Activated CD8-positive, alpha-beta memory T cell treated with anti-CD3 and anti-CD28 coated beads, Interleukin-2, amount 50 U/mL, for 24 hours (primary cell): Measurements from ENCODE around the gene GRK3.
A peak's percentile ranks its signal among the peaks of the same experiment; 100 is the strongest.

ENCODE experiments used
- DNase-seq: peaks from one replicate; pipeline ENCODE4 v3.0.0-alpha.2; 2020; ENCODE audit errors: extremely low read depth

GRK3 gene

DNA sequence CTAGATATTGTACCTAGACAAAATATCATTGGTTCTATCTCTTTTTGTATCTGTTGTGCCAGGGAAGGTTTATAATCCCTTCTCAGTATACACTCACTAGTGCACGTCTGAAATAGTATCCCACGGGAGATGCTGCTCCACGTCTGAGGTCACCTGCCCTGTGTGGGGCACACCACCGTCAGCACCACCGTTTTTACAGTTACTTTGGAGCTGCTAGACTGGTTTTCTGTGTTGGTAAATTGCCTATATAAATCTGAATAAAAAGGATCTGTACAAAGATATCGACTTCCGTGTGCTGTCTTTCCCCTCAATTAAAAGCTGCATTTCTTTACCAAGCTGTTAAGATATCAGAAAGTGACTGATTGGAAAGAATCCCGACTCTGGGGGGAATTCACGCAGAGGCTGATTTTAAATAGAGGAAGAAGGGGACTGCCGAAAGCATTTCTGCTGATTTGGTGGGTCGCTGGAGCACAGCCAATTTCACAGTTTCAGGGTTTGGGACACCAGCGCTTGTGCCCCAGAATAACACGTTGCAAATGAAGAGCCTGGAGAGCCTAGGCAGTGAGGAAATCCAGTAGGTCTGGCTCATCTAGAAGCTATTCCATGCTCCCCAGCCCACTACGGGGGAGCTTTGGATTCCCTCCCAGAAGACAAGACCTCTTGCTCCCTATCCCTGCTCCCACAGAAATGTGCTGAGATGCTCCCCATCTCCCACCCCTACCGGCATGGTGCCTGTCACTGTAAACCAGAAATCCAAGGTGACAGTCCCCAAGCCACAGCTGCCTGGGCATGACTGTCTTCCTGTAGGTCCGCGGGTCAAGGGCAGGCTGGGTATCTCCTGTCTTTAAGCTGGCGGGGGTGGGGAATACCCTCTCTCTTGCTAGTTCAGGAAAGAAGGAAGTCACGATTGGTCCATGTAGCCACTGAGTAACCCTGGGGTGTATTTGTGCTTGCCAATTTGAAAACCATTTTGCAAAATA is 164.8 kb downstream of the GRK3 start:
- no peak for DNase-seq

DNA sequence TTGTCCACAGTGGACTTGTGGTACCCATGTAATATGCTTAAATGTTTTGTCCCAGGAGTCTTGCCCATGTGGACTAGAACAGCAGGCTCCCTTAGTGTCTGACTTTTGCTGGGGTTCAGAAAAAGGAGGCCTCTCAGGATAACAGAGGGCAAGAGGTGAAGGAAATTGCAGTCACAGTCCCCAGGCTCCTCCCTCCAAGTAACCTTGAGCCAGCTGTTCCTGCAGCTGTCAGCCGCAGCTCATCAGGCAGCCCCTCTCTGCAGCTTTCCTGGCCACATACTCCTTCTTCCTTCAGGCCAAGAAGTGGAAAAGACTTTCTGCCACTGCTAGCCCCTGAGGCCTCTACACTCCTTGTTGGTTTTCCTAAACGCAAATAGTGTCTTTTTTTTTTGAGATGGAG is 171.2 kb downstream of the GRK3 start:
- no peak for DNase-seq

DNA sequence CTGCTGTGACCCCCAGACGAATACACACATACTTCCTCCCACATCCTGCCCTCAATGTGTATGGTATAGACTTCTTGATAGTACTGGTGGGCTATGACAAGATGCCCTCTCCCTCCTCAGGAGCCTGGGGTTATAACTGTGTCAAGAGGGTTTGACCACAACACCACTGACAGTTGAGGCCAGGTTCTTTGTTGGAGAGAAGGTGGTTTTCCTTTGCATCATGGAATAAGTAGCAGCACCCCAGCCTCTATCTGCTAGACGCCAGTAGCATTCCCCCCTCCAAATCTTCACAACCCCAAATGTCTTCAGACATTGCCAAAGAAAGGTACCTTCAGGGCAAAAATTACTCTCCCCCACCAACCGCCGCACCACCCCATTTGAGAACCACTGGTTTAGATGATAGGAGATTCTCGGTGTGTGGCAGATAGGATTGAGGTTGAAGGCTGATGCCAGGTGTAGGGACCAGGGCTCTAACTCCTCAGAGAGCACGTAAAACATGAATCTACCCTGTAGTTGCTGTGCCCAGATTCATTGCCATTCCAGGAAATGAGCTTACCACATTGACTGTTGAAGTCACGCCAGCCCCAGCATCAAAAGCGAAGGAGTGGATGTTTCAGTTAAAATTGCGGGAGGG is 172.0 kb downstream of the GRK3 start:
- DNase-seq, result no peak

DNA sequence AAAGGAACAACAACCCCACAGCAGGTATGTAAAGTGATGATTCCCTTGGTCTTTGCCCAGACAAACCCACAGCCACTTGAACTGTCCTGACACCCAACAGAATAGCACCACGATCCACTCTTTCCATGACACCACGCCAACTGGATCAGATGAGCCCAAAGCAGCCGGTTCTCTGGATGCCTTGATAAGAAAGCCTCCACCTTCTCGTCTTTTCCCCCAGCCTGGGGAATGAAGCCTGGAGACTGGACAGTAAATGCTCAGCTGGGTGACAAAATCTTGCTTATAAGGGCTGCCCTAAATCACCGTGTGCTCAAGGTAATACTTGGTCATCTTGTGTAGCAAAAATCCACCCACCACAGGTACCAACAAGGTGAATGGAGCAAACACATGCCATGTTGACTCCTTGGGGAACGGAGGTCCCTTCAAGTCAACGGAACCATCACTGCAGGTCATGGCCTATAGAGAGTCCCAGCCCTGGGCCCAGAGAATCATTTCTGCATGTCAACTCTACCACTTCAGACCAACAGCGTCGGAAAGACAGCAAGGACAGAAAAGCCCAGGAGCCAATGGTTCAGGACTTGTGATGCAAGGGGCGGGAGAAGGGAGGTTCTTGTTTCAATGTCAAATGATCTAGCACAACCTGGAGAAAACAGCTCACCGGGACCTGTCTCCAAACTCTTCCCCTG is 175.3 kb downstream of the GRK3 start:
- DNase-seq, result no peak

DNA sequence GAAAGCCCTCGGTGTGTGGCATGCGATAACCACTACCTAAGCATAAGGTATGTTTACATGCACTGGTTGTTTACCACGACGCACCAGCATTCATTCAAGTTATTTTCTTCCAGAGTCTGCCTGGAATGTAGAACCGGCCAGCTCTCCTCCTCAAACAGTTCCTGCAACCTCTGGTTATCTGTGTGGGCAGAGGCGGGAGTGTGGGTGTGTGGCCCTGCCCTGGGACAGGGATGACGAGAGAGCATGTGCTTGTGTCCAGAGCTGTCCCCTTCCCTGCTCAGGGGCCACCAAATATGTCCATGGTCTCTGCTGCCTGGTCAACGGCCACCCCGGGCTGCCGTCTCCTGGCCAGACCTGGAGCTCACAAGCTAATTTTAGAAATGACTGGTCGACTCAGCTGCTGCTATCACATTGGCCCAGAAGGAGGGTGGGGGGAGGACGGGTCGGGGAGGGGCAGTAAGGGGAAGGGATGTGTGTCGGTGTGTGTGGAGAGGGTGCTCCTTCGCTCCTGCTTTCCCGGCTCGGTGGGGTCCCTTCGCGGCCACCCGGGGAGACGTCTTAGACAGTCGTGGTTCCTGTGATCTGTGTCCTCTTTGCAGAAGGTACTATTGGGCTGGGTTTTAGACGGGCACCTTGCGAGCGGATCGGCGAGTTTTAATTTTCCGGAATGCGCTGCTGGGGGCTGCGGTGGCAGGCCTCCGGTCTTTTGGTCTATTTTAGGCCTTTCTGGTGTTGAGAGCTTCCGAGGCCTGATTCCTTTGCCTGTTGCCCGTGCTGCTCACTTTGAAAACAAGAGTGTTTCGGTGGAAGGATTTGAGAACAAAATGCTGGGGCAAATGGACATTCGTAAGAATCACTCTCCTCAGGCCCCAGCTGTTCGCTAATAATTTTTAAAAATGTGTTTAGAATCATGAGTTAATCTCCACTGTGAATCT is 177.5 kb downstream of the GRK3 start, which contains the start of gene MYO18B:
Gene MYO18B (plus strand): TSS at position 497 of the 935 bp plus-strand sequence. CDS start 18,905 bp downstream, outside the sequence.
- DNase-seq, result no peak

DNA sequence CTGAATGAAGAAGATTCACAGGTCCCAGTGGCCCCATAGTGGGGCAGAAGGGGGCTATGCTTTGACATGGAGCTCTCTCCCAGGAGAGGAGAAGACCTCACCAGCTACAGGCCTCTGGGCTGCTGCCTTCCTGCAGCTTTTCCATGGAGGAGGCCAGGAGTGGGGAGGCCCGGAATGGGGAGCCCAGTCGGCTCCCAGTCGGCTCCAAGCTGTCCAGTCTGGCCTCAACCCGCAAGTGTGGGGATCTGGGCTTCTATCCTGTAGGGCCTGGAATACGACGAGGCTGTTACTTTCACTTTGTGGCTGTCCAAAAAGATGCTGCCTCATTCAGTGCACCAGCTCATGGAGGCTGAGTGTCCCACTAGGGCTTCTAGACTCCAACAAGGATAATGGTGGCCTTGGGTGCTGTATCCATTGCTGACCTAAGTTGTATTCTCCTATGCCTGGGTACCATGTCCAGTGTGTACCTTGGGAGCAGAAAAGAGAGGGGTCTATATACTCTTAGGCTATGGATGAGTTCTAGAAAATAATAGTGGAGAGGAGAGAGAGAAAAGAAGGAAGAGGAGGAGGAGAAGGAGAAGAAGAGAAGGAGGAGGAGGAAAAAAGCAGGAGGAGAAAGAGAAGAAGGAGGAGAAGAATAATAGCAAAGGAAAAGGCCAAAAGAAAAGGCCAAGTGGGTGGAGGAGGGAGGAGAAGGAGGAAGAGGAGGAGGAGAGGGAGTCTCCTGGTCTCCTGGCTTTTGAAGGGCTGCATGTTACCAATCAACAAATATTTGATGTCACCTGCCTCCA is 178.6 kb downstream of the GRK3 start:
- no peak for DNase-seq

DNA sequence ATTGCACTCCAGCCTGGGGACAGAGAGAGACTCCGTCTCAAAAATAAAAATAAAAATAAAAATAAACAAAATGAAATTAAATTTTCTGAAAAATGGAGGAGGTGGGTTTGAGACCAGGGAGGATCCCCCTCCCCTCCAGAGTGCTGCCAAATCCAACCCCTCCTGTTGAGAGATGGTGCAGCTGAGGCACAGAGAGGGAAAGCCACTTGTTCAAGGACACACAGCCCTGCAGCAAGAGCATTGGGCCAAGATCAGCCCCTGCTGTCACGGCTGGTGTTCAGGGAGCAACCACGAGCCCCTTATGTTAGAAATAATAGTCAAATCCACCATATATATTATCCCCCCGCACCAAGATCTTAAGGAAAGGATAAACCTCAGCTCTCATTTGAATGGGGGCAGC is 180.2 kb downstream of the GRK3 start:
- no peak for DNase-seq

DNA sequence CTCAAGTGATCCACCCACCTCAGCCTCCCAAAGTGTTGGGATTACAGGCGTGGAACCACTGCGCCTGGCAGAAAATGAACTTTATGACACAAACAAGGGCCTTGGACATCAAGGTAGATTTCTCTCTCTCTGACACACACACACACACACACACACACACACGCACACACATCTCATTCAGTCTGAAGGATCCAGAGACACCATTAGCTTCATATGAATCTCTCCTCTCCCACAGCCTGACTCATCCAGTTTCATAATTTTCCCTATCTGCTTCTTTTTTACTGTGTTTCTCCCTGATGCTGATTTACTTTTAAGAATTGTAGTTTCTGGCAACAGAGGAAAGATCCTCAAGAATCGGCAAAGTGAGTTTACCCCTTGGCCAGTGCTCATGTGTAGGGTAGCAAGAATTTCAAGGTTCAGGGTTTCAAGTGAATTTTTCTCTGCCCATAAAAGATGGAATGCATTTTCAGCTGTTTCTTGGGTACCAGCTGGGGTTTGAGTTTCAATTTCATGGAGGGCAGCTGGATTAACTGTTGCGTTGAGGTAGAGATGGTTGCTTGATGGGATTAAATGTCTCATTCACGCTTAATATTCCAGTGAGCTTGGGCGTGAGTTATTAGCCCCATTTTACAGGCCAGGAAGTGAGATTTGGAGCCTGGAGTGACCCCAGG is 181.0 kb downstream of the GRK3 start:
- no peak for DNase-seq

DNA sequence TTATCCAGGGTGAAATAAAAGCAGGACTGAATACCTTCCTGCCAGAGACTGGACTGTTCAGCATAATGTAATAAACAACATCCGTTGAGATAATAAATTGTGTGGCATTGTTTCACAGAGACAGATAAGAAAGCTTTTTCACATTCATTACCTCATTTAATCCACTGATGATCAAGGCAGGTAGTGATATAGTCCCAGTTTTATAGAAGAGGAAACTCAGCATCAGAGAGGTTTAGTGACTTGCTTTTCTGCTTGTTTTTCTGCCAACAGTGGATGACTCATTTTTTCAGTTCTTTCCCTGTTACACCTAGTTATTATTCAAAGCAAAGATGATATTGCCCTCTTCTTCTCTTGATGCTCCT is 181.5 kb downstream of the GRK3 start:
- no peak for DNase-seq

DNA sequence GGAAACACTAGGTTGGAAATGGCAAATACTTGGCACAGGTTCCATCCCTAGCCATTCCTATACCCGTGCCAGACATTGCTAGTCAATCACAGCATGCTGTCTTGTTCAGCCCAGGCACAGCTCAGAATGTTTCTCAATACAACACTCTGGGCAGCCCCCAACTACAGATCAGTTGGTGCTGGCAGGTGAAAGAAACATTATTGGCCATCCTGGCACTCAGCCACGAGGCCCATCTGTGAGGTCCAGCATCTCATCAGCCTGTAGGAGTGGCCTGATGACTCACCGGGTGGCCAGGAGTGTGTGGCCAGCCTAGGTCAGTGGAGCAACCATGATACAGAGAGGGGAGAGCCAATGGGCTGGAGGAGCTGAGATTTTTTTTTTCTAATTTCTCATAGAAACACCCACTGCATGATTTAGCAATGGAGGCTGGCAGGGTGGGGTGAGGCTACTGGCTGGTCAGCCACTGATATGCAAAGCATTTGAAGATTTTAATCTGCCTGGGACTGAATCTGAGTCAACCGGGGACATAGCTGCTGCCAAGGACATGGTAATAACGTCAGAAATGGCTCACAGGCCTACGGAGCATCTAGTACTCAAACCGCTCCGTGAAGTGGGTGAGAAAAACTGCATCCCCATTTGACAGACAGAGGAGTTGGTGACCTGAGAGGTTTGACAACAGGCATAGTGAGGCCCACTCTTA is 182.9 kb downstream of the GRK3 start:
- no peak for DNase-seq

DNA sequence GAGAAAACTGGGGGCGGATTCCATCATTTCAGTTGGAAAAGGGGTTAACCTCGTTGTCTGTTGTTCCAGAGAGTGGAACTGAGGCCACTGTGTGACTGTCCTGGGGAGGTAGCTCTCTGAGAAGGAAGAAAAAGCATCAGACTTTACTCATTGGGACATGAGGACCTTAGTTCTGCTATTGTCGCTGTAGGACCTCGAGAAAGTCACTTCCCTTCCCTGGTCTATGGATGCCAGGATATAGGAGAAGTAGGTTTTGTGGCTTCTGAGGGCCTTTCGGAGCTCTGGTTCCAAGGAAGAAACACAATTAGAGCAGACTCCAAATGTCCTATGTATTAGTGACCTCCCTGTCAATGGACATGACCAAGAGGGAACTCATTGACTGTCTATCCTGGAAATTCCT is 183.7 kb downstream of the GRK3 start:
- no peak for DNase-seq

DNA sequence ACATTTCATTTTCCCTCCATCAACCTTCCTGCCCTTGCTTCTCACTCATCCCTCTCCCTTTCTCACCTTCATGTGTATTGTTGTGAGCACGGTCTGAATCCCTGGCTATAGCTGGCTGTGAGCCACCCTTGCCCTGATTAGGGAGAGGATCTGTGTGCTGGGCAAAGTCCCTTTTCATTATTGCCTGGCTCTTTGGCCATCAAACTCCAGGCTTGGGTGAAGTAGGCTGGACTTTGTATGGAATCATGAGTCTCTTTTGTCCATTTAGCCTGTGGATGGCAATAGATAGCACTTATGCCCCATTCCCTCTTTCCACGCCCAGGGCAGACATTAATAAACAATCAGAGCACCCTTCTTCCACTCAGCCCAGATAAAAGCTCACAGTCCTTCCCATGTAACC is 184.2 kb downstream of the GRK3 start:
- DNase-seq, result no peak

DNA sequence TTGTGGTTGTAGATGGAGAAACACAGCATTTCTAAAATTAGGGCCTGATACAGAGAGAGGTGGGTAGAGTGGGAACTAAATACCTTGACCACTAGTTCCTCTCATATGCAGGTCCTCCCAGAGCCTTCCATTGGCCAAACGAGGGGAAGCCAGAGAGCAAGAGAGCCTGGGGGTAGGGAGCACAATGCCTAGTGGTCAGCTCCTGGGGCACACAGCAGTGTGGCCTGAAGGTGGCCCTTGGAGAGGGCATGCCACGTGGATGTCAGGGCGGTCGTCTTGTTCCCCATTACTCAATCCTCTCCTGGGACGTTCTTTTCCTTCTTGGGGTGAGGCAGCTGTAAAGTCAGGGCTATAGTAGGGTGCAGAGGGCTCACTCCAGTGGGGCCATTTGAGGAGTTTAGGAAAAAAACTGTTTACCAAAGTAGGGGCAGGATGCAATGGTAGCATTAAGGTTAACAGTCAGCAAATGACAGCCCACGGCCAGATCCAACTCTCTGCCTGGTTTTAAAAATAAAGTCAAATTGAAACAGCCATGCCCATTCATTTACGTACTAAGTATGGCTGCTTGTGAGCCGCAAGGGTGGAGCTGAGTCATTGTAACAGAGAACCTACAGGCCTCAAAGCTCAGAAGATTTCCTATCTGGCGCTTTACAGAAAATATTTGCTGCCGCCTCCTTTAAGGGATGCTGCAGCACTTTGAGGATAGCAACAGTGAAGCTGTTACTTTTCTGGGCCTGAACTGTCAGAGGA is 185.1 kb downstream of the GRK3 start:
- DNase-seq, result peak; percentile 8

DNA sequence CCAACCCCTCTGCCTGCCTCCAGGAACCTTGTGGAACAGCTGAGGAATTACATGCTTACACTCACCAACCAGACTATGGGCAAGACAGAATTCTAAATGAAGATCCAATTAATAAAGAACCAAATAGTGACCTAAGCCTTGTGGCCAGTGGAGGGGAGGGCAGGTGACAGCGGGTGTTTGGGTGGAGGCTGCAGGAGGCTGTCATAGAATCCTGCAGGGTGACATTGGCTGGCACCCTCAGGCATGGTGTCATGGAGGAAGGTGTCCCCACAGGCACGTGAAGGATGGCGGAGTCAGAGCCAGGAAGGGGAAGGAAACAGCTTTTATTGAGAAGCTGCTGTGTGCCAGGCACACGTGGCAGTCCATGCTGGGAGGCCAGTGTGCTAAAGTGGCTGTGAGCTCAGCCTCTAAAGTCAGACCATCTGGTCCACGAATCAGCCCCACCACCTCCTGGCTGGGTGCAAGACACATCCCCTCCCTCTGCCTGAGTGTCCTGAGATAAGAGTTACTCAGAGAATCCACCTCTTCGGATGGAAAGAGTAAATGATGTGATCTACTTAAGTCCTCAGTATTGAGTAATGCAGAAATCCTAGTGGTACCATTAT is 186.2 kb downstream of the GRK3 start:
- no peak for DNase-seq

DNA sequence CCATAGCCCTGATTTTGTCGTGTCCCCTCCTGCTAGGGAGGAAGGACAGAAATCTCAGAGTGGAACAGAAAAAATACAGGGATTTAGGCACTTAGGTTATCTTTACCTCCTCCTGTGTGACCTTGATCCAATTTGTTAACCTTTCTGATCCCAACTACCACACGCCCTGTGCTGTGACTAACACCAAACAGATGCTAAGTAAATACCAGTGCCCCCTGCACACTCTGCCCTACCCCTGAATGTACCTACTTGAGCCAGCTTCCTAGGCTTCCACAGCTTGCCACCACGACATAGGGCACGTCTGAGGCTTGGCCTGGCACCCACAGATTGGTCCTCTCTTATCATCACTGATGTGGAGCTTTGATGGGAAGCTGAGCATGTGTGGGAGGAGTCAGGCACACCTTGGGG is 186.7 kb downstream of the GRK3 start:
- DNase-seq, result no peak

DNA sequence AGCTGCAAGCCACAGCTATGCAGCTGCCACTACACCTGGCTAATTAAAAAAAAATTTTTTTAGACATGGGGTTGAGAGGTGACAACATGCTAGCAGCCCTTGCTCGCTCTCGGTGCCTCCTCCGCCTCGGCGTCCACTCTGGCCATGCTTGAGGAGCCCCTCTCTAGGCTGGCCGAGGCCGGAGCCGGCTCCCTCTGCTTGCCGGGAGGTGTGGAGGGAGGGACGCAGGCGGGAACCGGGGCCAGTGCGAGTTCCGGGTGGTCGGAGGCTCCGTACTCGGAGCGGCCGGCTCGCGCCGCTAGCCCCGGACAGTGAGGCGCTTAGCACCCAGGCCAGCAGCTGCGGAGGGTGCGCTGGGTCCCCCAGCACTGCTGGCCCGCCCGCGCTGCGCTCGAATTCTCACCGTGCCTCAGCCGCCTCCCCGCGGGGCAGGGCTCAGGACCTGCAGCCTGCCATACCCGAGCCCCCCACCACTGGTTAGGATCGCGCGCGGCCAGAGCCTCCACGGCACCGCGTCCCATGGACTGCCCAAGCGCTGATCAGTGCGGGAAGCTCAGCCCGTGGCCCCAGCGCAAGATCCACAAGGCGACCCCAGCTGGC is 188.2 kb downstream of the GRK3 start:
- no peak for DNase-seq

DNA sequence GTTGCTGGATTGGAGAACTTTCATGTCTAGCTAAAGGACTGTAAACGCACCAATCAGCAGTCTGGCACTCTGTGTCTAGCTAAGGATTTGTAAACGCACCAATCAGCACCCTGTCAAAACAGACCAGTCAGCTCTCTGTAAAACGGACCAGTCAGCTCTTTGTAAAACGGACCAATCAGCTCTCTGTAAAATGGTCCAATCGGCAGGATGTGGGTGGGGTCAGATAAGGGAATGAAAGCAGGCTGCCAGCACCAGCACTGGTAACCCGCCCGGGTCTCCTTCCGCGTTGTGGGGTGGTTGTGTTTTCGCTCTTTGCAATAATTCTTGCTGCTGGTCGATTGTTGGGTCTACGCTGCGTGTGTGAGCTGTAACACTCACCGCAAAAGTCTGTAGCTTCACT is 188.8 kb downstream of the GRK3 start:
- DNase-seq, result no peak
